NCI-H82 treated with DMSO at 0.1 percent for 48 hours (cell line): Measurements from ENCODE around the gene CCNL1.

Experiments
- DNase-seq: peaks from one replicate; lab custom pipeline; 2025; ENCODE audit not compliant: unreplicated experiment; lab: John Stamatoyannopoulos, UW

CCNL1 gene

DNA sequence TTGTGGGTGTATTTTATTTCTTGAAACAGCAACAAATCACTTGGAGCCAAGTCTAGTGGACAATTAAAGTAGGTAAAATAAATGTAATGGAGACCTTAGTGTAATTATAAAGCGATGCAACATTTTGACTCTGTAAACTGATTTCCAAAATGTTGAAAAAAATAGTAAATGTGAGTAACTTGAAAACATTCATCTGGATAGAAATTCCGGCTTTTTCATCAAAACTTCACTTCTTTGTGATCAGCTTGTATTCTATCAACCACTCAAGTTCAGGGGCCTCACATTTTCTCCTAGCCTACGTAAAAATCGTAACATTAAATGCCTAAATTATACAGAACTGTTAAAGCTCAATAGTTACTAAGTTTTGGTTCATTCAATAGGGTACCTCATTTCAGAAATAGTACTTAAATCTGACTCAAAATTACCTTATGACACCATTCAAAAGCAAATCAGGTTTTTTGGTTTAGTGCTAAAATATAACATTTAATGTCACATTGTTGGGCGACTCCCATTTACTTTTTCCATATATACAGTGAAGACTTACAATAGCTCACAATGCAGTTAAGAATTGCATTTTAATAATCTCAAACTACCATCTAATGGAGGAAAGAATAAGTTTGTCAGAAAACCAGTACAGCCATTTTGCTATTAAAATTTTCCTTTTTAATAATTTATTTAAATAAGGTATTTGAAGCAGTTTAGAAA, 12.7 kb downstream of the CCNL1 start:
- DNase-seq: no peak

GRCh38 chr3:157145606-157146322, 14.2 kb downstream of the CCNL1 start:
- no peak for DNase-seq

GRCh38 chr3:157142315-157142714, 17.6 kb downstream of the CCNL1 start:
- no peak for DNase-seq

DNA sequence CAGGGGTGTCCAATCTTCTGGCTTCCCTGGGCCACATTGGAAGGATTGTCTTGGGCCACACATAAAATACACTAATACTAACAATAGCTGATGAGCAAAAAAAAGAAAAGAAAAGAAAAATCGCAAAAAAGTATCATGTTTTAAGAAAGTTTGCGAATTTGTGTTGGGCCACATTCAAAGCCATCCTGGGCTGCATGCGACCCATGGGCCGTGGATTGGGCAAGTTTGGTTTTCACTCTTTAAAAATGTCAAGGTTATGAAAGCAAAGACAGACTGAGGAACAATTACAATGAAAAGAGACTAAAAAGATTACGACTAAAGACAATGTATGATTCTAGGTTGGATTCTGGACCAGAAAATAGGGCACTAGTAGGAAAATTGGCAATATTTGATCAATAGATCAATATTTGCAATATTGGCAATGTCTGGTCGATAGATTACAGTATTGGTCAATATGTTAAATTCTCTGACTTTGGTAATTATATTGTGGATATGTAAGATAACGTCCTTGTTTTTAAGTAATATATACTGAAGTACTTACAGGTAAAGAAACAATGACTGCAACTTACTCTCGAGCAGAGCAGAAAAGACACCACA, 19.9 kb downstream of the CCNL1 start:
- no peak for DNase-seq

GRCh38 chr3:157136647-157137387, 23.1 kb downstream of the CCNL1 start:
- peak; percentile 48 for DNase-seq

- DNase-seq: no peak
Observed at GRCh38 chr3:157135671-157136396, 24.1 kb downstream of the CCNL1 start.

DNA sequence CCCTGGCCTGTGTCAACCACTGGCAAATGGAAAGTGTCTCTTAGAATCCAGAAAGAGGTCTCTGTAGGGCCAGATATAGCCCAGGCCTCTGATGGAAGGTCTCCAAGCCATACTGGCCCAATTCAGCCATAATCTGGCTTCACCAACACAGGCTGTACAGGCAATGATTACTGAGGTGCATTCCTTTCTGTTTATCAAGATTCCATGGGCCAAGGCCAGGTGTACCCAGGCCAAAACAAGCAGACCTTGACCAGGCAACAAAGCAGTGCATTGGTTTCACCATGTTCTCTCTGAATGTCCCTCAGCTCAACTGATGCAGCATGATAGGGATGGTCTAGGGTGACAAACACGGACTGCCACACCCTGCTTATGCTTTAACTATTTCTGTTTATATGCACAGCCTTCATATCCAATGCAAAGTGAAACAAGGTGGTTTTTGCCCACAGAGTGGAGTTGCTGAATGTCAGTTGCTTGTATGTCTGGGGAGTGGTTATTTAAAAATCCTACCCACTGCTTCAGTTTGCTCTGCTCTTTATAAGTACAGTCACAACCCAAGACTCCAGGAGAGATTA, 25.2 kb downstream of the CCNL1 start:
- no peak for DNase-seq

DNA sequence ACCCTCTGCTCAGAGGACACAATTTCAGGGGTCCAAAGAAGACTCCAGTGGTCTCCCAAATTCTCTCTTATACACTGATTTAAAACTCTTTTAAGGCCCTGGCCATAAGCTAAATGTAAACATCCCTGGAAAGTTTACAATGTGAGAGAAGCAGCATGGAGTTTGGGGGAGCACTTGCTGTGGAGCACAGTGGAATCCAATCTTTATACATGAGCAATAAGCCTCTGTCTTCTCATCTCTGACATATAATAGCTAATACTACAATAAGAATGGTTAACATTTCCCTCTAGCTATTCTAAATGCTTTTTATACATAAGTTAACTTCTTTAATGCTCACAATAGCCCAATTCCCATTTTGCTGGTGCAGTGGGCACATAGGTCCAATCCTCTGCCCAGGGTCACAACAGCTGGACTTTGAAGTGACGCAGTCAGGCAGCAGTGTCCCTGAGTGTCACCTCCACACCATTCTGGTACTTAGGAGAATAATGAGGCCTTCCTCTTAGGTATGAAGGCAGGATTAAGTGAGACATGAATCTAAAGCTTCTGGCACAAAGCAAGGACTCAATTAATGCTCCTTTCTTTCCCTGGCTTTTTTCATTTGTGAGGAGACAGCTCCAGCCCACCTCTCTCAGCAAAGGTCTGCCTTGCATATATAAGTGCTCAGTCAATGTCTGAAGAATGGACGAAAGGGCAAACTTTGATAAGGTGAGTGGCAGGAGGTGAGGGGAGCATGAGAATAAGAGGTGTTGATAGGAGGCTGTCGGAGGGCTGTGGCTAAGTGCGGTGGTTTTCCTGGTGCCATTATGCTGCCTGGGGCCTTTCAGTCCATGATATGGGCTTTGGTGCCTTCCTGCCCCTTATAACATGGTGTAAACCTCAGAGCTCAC, 26.3 kb downstream of the CCNL1 start:
- DNase-seq: no peak

DNA sequence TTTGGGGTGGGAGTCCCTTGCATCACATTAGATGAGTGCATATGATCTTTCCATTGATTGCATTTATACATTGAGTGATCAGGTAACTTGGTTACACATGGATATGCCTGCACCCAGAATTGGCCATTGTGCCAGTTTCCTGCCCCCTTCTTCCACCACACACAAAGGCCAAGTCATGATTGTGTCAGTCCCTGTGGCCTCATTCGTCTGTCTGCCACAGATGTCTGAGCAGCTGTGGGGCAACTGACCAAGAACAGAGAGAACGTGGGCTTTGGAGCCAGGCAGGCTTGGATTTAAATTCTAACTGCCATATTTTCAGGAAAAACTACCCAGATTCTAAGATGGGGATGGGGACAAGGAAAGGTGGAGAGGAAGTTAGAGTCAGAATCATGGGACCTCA, 27.0 kb downstream of the CCNL1 start:
- no peak for DNase-seq

DNA sequence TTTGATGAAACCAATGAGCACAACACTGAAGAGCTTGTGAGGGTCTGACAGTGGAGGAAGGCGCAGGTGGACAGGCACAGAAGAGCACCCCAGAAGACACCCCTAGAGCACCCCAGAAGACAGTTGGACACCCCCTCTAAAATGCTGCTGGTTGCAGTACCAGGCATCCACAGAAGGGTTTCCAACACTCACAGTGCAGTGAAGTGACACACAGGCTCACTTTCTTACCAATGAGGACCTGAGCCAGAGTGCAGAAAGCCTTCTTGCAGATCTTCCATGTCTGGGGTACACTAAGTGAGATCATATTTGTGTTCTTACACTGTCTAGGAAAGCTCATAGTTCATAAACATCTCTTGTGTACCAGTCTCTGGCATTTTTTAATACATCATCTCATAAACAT, 27.6 kb downstream of the CCNL1 start:
- no peak for DNase-seq

DNA sequence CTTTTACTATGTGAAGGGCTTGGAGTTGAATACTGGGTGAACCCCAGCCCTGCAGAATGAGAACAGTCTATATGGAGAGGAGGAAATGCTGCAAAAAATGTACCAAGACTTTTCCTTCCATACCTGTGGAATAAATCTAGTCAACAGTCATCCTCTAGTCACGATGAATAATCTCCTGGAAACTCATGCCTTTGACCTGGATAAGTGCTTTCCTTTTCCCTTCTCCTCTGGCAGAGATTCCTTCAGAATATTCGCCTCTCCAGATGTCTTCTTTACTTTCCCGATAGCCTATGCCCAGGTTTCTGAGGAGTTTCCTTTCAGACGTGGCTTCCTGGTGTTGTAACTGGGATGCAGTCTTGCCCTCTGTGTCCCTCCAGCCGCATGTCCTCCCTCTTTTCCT, 28.1 kb downstream of the CCNL1 start:
- no peak for DNase-seq

GRCh38 chr3:157130467-157131251, 29.3 kb downstream of the CCNL1 start:
- peak; percentile 35 for DNase-seq

DNA sequence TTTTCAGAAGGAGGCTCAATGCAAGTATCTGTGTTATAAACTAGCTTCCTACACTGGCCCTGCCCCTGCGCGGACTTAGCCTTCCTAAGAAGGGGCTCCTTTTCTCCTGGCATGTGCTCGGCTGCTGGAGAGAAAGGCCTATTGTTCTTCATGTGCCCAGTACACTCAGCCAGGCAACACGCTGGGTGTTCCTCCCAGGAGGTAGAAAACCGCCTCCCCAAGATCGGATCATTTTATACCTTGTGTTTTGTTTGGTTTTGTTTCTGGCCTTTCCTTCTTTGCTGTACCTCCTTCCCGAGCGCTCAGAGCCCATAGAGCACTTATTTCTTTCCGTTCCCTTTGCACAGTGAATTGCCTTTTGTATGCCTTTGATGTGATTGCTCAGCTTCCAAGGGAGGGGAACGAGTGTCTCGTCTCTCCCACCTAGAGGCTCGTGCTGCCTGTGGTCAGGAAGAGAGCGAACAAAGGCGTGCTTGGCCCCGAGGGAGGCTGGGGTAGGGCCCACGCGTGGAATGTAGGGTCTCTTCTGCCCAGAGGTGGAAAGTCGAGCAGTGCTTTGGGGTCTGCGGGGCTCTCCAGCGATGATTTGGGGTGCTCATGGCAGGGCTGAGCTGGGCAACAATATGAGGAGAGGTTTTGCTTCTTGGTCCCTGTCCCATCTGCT, 30.0 kb downstream of the CCNL1 start:
- no peak for DNase-seq

DNA sequence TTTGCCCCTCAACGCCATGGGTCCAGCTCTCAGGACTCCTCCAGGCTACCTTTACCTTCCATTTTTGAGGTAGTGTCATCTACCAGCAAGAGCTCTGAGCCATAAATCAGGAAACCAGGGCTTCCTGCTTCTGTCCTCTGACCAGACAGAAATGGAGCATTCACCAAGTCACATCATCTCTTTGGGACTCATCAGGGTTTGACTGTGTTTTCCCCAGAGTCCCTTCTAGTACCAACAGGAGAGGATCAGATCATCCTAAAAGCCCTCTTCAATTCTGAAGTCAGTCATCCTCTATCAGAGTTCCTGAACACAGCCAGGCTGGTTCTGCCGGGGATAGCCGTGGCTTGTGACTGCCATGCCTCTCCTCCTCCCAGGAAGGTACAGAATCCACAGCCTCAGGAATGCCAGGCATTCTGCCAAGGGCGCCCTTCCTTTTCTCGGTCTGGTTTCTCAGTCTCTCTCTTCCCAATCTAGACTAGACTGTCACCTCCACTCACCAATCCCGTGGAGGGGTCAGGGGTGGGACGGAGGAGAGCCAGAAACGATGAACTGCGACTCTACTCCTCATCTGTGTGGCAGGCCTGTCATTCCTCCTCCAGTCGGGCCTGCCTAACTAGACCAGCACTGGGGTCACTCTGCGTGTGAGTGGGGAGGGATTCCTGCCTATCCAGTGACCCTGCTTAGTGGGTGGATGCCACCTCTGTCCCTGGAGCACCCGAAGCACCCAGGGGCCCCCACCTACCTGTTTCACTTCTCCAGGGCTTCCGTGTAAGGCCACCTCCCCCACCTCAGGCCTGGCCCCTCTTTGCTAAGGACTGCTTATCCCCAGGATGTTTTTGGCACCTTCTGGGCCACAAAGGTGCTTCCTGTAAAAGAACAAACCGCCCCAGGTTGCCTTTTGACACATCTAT, 30.9 kb downstream of the CCNL1 start:
- no peak for DNase-seq

DNA sequence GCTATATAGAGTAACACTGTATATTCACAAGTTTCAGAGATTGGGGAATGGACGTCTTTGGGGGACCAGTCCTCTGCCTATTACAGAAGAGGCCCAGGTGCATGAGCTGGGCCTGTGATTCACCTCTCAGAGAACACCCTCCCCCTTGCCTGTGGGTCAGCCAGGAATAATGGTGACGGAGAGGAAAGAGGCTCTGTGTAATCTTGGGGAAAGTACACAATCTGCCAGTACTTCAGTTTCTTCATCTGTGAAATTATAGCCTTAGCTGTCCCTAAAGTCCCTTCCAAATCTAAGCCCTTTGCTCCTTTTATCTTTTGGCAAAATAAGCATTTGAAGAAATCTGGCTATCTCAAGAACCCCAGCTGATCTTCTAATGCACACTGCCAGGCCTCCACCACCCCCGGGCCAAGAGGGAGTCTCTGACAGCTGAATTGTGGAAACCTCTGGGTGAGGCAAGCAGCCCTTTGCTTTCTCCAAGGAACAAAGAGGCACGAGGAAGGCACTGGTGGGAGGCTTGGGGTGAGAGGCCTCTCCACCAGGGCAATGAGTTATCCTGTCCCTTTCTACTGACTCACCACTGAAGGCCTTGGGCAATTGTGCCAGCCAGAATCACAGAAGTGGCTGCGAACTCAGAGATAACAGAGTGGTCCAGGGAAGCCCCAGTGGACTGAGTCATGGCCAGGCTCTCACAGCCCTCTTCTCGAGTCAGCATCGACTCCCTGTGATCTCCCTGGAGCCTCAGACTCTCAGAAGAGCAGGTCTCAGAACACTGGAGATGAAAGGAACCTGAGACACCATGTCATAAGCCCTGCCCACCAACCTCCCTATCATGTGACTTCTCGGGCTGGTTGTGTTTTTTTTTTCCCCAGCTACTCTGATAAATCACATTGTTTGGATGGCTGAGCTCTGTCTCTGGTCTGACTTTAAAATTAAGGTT, 31.8 kb downstream of the CCNL1 start:
- DNase-seq: peak; percentile 71

- no peak for DNase-seq
Observed at GRCh38 chr3:157127268-157127667, 32.7 kb downstream of the CCNL1 start.
